ENCODE results near the gene TMEM219. TPM values are rescaled to one million over a fixed set of nuclear protein-coding genes. Genes with fewer than 3 reads are reported as not detected.

The TMEM219 gene
- total RNA-seq, 2 donors from 2014 or later, result 67.5 to 71.9 TPM

- Histone ChIP-seq H3K27ac (peak overlapping the region in 2 of 4 donors; percentile 88), H3K4me3 (no peak overlapping the region), H3K4me1 (peaks cover 35% of the 10 kb centered on the region), H3K36me3 (replicated peaks in 1 of 2; ENCODE audit: insufficient read depth in 1 of 2, low read depth in 2 of 2) (peaks cover 0 to 18% of the 10 kb centered on the region in 2 donors), H3K9me3 (no peaks in the 10 kb centered on the region), H3K27me3 (no peaks in the 10 kb centered on the region)
- no peak for ATAC-seq
- no peak for TF ChIP-seq POLR2A (IDR thresholded peaks at IDR 0.05)
- TF ChIP-seq CTCF (IDR thresholded peaks at IDR 0.05), result no peak
- no peak for DNase-seq
- intact Hi-C loops (cut with DNase I), result no loop called here
- 41 to 50% methylated on average over 5 of the region's 5 CpGs for WGBS, 2 donors
Observed at GRCh38 chr16:29975134-29975538, 13.3 kb downstream of the TMEM219 start.

GRCh38 chr16:29975811-29976511, 14.1 kb downstream of the TMEM219 start:
- peak overlapping the region in 3 of 4 donors; percentile 10 to 88 (median 24) for H3K27ac ChIP-seq
- H3K27me3 ChIP-seq, result no peaks in the 10 kb centered on the region
- DNase-seq, result no peak
- peaks cover 35% of the 10 kb centered on the region for H3K4me1 ChIP-seq
- 13 to 16% methylated on average over 6 of the region's 6 CpGs for WGBS, 2 donors
- intact Hi-C loops (cut with DNase I), result no loop called here
- H3K4me3 ChIP-seq, result no peak overlapping the region
- H3K36me3 ChIP-seq (replicated peaks in 1 of 2; ENCODE audit: insufficient read depth in 1 of 2, low read depth in 2 of 2), result peaks cover 0 to 25% of the 10 kb centered on the region in 2 donors
- H3K9me3 ChIP-seq, result no peaks in the 10 kb centered on the region
- TF ChIP-seq CTCF (IDR thresholded peaks at IDR 0.05) (no peak), POLR2A (IDR thresholded peaks at IDR 0.05) (no peak)
- ATAC-seq, result no peak

GRCh38 chr16:29977063-29977825, 15.4 kb downstream of the TMEM219 start:
- no peak overlapping the region for H3K4me3 ChIP-seq
- WGBS, 2 donors, result 87% methylated on average over 9 of the region's 9 CpGs
- peak overlapping the region in 1 of 4 donors; percentile 88 for H3K27ac ChIP-seq

GRCh38 chr16:29978081-29978480, 16.2 kb downstream of the TMEM219 start:
- WGBS, 2 donors, result 93 to 98% methylated on average over 6 to 9 of the region's 9 CpGs
- Histone ChIP-seq H3K4me3 (no peak overlapping the region), H3K4me1 (peaks cover 34% of the 10 kb centered on the region), H3K27me3 (no peaks in the 10 kb centered on the region), H3K9me3 (no peaks in the 10 kb centered on the region), H3K36me3 (replicated peaks in 1 of 2; ENCODE audit: insufficient read depth in 1 of 2, low read depth in 2 of 2) (peaks cover 4 to 44% of the 10 kb centered on the region in 2 donors), H3K27ac (no peak overlapping the region)
- no peak for ATAC-seq
- intact Hi-C loops (cut with DNase I), result no loop called here
- DNase-seq, result no peak
- TF ChIP-seq CTCF (IDR thresholded peaks at IDR 0.05), result no peak
- TF ChIP-seq POLR2A (IDR thresholded peaks at IDR 0.05), result no peak

More at GRCh38 chr16:29977063-29977825, 15.4 kb downstream of the TMEM219 start:
- intact Hi-C loops (cut with DNase I), result no loop called here
- no peak for TF ChIP-seq POLR2A (IDR thresholded peaks at IDR 0.05)
- no peak for TF ChIP-seq CTCF (IDR thresholded peaks at IDR 0.05)
- peaks cover 0 to 38% of the 10 kb centered on the region in 2 donors for H3K36me3 ChIP-seq (replicated peaks in 1 of 2; ENCODE audit: insufficient read depth in 1 of 2, low read depth in 2 of 2)
- peaks cover 35% of the 10 kb centered on the region for H3K4me1 ChIP-seq
- no peak for ATAC-seq
- no peaks in the 10 kb centered on the region for H3K27me3 ChIP-seq
- no peaks in the 10 kb centered on the region for H3K9me3 ChIP-seq
- no peak for DNase-seq
